Loucy (cell line): Measurements from ENCODE around the gene HUNK.
"Not testable (repeated sequence)": the region's sequence is repeated elsewhere in the genome, so short reads cannot be mapped to it uniquely, and the experiment has no call there.

Experiments used
- H2AFZ ChIP-seq: fragments of 200-600 bp; sonication (generic); 2 replicates; pipeline ENCODE4 v1.6.0; 2016; ENCODE audit warnings: antibody characterized with exemption, mild to moderate bottlenecking, low read length, moderate library complexity
- H3F3A ChIP-seq: fragments of 200-600 bp; 2 replicates; pipeline ENCODE4 v1.6.0; 2016; ENCODE audit warnings: antibody characterized with exemption, low read depth, mild to moderate bottlenecking
- H3K27me3 ChIP-seq: fragments of 200-600 bp; sonication (generic); 2 replicates; pipeline ENCODE4 v1.6.1; 2014; ENCODE audit warnings: low read length, mild to moderate bottlenecking; ENCODE audit not compliant: insufficient read depth, poor library complexity, severe bottlenecking
- H3K36me3 ChIP-seq: fragments of 200-600 bp; sonication (generic); 2 replicates; pipeline ENCODE4 v1.6.1; 2016; ENCODE audit warnings: low read length; ENCODE audit not compliant: insufficient read depth
- H3K4me1 ChIP-seq: fragments of 200-600 bp; sonication (generic); 2 replicates; pipeline ENCODE4 v1.5.1; 2014; ENCODE audit warnings: low read length, mild to moderate bottlenecking; ENCODE audit not compliant: insufficient read depth, poor library complexity, severe bottlenecking
- H3K4me2 ChIP-seq: fragments of 200-600 bp; sonication (generic); 2 replicates; pipeline ENCODE4 v1.6.0; 2014; ENCODE audit warnings: antibody characterized with exemption, low read length, low read depth, mild to moderate bottlenecking; ENCODE audit not compliant: poor library complexity, severe bottlenecking
- H3K4me3 ChIP-seq: fragments of 200-600 bp; sonication (generic); 2 replicates; pipeline ENCODE4 v1.5.1; 2014; ENCODE audit warnings: low read length, mild to moderate bottlenecking, mixed read lengths; ENCODE audit not compliant: poor library complexity, severe bottlenecking
- H3K79me2 ChIP-seq: fragments of 200-600 bp; sonication (generic); 2 replicates; pipeline ENCODE4 v1.6.1; 2014; ENCODE audit warnings: low read length; ENCODE audit not compliant: insufficient read depth
- H3K9ac ChIP-seq: fragments of 200-600 bp; sonication (generic); 2 replicates; pipeline ENCODE4 v1.6.0; 2014; ENCODE audit warnings: mild to moderate bottlenecking, low read depth, low read length, moderate library complexity; ENCODE audit not compliant: poor library complexity, severe bottlenecking
- H3K9me2 ChIP-seq: fragments of 200-600 bp; sonication (generic); replicated peaks from 2 replicates; pipeline ENCODE4 v1.6.1; 2016; ENCODE audit warnings: low read depth, low read length, mixed read lengths
- H3K9me3 ChIP-seq: fragments of 200-600 bp; sonication (generic); 2 replicates; pipeline ENCODE4 v1.6.1; 2014; ENCODE audit warnings: mild to moderate bottlenecking, antibody characterized with exemption, low read length, low read depth; ENCODE audit not compliant: insufficient read depth
- H4K20me1 ChIP-seq: fragments of 200-600 bp; sonication (generic); 2 replicates; pipeline ENCODE4 v1.6.0; 2014; ENCODE audit warnings: antibody characterized with exemption, low read length, mild to moderate bottlenecking; ENCODE audit not compliant: insufficient read depth, poor library complexity, severe bottlenecking
- CTCF ChIP-seq: fragments of 200-600 bp; sonication (generic); conservative IDR thresholded peaks from 2 replicates; pipeline ENCODE4 v1.5.1; 2014; ENCODE audit warnings: mild to moderate bottlenecking, antibody characterized with exemption, low read length
- EZH2phosphoT487 ChIP-seq: fragments of 200-600 bp; IDR thresholded peaks from 2 replicates; pipeline ENCODE4 v1.6.1; 2018; ENCODE audit warnings: antibody characterized with exemption, mild to moderate bottlenecking, moderate library complexity, borderline replicate concordance

HUNK gene

GRCh38 chr21:31855180-31855579 lies 17.6 kb upstream of the HUNK start:
- Histone ChIP-seq H3K9ac (no peak overlapping the region), H3K36me3 (no peaks in the 10 kb centered on the region), H3K4me1 (no peaks in the 10 kb centered on the region), H3K9me2 (no peaks in the 10 kb centered on the region), H3K4me3 (no peak overlapping the region), H2AFZ (no peak overlapping the region), H4K20me1 (no peaks in the 10 kb centered on the region), H3K4me2 (no peak overlapping the region), H3K9me3 (no peaks in the 10 kb centered on the region), H3K27me3 (no peaks in the 10 kb centered on the region), H3K79me2 (no peaks in the 10 kb centered on the region), H3F3A (no peaks in the 10 kb centered on the region)
- TF ChIP-seq EZH2phosphoT487 (no peak), CTCF (no peak)

- TF ChIP-seq EZH2phosphoT487 (no peak), CTCF (no peak)
- Histone ChIP-seq H3K79me2 (no peaks in the 10 kb centered on the region), H3K36me3 (no peaks in the 10 kb centered on the region), H2AFZ (no peak overlapping the region), H3K4me1 (no peaks in the 10 kb centered on the region), H3K4me3 (no peak overlapping the region), H3K9ac (no peak overlapping the region), H3F3A (no peaks in the 10 kb centered on the region), H3K27me3 (no peaks in the 10 kb centered on the region), H3K9me3 (no peaks in the 10 kb centered on the region), H3K9me2 (no peaks in the 10 kb centered on the region), H3K4me2 (no peak overlapping the region), H4K20me1 (no peaks in the 10 kb centered on the region)
These were observed 15.7 kb upstream of the HUNK start for GRCh38 chr21:31857096-31857495.

- not testable (repeated sequence) for H3K9me3 ChIP-seq, H3K36me3 ChIP-seq, H3K9ac ChIP-seq, H3K4me1 ChIP-seq, H2AFZ ChIP-seq, H3K79me2 ChIP-seq, H3K27me3 ChIP-seq, H3K4me3 ChIP-seq, H3K4me2 ChIP-seq, H3K9me2 ChIP-seq, H3F3A ChIP-seq, H4K20me1 ChIP-seq
These were observed 15.2 kb upstream of the HUNK start for GRCh38 chr21:31857631-31858030.

DNA sequence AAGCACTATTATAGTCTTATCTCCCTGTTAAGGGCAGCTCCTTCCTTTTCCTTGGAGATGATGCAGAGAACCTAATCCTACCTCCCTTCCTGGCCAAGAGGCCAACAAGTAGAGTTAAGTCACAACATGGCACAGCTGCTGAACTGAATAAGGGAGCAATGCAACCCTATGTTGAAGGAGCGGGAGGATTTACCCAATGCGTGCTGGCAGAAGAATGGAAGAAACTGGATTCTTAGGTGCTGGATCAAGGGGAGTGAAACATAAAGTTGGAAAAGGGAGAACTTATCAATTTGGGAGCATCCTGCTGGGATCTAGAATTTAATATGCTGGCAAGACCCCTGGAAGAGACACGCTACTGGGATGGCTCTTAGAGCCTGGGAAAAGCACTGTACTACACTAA lies 12.0 kb upstream of the HUNK start:
- Histone ChIP-seq H3K9me2 (no peaks in the 10 kb centered on the region), H4K20me1 (no peaks in the 10 kb centered on the region), H3K27me3 (no peaks in the 10 kb centered on the region), H3F3A (no peaks in the 10 kb centered on the region), H3K9ac (no peak overlapping the region), H3K4me3 (no peak overlapping the region), H3K4me1 (no peaks in the 10 kb centered on the region), H2AFZ (no peak overlapping the region), H3K36me3 (no peaks in the 10 kb centered on the region), H3K9me3 (no peaks in the 10 kb centered on the region), H3K4me2 (no peak overlapping the region), H3K79me2 (no peaks in the 10 kb centered on the region)
- TF ChIP-seq EZH2phosphoT487 = no peak
- no peak for TF ChIP-seq CTCF
